Left cardiac atrium (tissue), 4 donors: ENCODE data around the gene PABPN1. TPM values are rescaled to one million over a fixed set of nuclear protein-coding genes. Genes with fewer than 3 reads are reported as not detected.

Source experiments
- ATAC-seq, 2 donors: fragments of 200-7000 bp; cut with Tn5 transposase; one replicate each; pipeline ENCODE4 v1.9.1; 2020; ENCODE audit warnings: mild to moderate bottlenecking in 2 of 2, moderate library complexity in 2 of 2
- DNase-seq: peaks from one replicate; pipeline ENCODE4 v3.0.0-alpha.2; 2020
- intact Hi-C, 2 donors: fragments of 100-400 bp; cut with DNase I; formaldehyde crosslinking; loops; one replicate each; pipeline versions ENCODE4 v1.14.1 to v1.15.1; 2022 to 2023
- total RNA-seq, 2 donors: library from RNA; stranded (reverse); fragmentation: NEBNext Ultra II Directional; extraction: Animal tissue kit (Norgen Biotek cat#: 25700); gene quantifications; one replicate each; pipeline ENCODE4 v1.2.1, GENCODE V29; 2021
- donor health status: DM: no; HTN: yes; CAD: no.
- donor health status: DM: no; HTN: yes; CAD: no; lungs with severe emphysema.
- donor health status: DM: yes; HTN: yes; CAD: no.
- donor health status: Dilated cardiomyopathy.

PABPN1 gene
- total RNA-seq, 2 donors from 2014 or later, result 74.4 to 94.1 TPM

DNA sequence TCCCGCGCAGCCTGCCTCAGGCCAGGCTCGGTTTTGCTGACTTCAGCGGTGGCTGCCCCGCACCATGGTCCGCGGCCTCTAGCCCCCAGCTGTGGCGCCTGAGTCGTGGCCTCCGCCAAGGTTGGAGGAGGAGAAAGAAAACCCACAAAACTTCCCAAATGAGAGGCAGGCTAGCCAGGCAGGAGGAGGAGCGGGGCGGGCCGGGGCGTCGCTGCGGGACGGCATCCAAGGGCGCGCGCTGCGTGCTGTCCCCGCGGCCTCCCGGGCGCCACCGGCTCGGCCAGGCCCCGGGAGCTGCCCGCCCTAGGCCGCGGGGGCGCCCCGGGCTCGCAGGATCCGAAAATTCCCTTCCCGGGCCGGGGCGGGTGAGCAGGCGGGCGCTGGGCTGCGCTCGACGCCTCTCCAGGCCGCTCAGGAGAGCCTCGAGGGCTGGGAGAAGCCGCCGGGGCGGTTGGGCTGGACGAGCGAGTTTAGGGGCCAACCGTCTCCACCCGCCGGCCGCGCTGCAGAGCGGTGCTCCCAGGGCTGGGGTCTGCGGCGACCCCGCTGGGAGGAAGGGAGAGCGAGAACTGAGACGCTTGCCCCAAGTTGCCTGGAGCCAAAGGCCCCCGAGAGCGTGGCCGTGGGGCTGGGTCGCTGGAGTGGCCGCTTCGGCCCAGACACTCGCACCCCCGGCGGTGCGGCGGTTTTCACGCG is 43.9 kb downstream of the PABPN1 start, which contains the start of gene EFS:
TSS of gene EFS (minus strand) at position 137 of the 696 bp plus-strand sequence. CDS start 147 bp downstream, outside the sequence.
- ATAC-seq (peak; percentile 66 to 68), DNase-seq (no peak)

GRCh38 chr14:23365732-23366425 is 44.6 kb downstream of the PABPN1 start:
- DNase-seq (no peak), ATAC-seq (peak; percentile 77 to 83)
- intact Hi-C loops, result no loop called here

More for the DNA sequence above, 43.9 kb downstream of the PABPN1 start, which contains the start of gene EFS:
- intact Hi-C loops, result no loop called here

DNA sequence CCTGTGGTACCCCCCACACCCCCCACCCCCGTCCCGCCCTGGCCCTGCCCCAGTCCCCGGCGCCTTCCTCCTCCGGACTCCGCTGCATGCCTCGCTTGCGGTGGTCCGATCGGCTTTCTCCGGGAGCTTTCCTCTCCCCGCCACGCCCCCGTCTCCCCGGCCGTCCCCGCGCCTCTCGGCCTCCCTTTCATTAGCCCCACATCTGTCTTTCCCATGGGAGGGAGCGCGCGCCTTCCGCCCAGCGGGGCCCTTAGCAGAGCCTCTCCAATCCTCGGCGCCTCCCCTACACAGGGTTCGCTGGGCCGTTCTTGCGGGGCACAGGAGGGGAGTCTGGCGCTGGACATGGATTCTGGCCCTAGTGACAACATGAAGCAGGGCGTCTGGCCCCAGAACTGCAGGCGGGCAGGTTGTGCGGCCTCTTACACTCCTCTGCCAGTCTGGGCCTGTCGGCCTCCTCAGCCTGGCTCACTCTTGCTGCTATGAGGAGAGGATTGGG is 45.2 kb downstream of the PABPN1 start:
- DNase-seq, result peak; percentile 62
- intact Hi-C loops, result no loop called here

DNA sequence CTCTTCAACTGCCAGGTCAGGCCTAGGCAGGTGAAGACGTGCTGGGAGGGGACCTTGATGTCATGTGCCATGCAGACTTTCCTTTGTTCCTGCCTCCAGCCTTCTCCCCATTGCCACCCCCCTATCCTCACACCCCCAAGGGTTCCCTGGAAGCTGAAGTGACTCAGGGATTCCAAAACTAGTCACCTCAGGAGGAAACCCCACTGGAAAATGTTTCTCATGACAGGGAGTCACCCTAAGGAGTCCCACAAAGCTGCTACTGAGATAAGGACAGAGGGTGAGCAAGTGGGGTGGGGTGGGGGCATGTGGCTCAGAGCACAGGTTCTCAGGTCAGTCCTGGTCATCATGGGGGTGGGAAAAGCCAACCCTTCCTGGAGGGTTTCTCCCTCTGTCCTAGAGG is 49.0 kb downstream of the PABPN1 start:
- DNase-seq (no peak), ATAC-seq (no peak)
- intact Hi-C loops, result no loop called here

More for the DNA sequence above, 45.2 kb downstream of the PABPN1 start:
- peak; percentile 64 to 70 for ATAC-seq

DNA sequence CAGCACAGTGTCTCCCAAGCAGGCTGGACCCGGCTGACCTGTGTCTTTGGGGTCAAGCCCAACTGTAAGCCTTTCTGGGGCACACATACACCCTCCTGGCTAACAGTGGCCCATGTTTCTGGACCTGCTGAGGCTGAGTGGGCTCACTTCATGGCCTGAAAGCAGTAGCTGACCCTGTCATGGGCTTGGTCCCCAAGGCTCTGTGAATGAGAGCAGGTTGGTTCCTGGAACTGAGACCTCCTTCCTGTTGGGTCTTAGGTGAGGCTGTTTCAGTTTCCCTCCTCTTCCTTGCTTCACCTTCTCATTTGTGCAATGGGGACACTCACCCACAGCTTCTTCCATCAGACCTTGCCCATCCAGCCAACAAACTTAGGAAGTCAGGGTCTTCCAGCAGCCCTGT is 50.6 kb downstream of the PABPN1 start:
- intact Hi-C loops, result no loop called here
- DNase-seq, result no peak
- ATAC-seq, result no peak

DNA sequence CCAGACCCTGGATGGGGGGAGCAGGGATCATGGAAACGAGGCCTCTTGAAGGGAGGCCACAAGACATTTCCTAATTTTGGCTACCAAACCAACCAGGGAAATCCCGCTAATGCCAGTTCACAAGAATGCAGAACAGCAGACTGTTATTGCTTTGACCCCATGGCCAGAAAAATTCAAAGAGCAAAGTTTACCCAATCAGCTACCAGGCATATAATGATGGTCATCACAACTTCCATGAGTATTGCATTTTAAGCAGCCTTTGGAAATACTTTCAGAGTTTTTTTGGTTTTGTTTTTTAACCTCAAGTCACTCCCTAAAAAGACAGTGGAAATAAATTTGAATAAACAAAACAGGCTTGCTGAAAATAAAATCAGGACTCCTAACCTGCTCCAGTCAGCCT is 51.3 kb downstream of the PABPN1 start, which contains the start of gene IL25:
TSS of gene IL25 (plus strand) at position 301 of the 400 bp plus-strand sequence.
- intact Hi-C loops, result no loop called here

DNA sequence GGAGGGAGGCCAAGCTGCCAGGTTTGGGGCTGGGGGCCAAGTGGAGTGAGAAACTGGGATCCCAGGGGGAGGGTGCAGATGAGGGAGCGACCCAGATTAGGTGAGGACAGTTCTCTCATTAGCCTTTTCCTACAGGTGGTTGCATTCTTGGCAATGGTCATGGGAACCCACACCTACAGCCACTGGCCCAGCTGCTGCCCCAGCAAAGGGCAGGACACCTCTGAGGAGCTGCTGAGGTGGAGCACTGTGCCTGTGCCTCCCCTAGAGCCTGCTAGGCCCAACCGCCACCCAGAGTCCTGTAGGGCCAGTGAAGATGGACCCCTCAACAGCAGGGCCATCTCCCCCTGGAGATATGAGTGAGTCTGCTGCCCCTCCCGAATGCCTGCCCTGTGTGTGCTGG is 51.8 kb downstream of the PABPN1 start:
- no peak for ATAC-seq
- intact Hi-C loops, result no loop called here

More for the DNA sequence above, 51.3 kb downstream of the PABPN1 start, which contains the start of gene IL25:
- no peak for DNase-seq
- ATAC-seq, result no peak

More for the DNA sequence above, 51.8 kb downstream of the PABPN1 start:
- no peak for DNase-seq

Other genes with a start within 250 kb of the PABPN1 start
- 10 to 100 TPM; 71.4 to 77.5 TPM for gene ACIN1, start 226.3 kb upstream of the PABPN1 start, total RNA-seq
- 10 to 100 TPM; 30.8 to 37.9 TPM for gene C14orf119, start 226.0 kb upstream of the PABPN1 start, total RNA-seq
- not detected for gene CIROP, start 216.5 kb upstream of the PABPN1 start, total RNA-seq
- not detected for gene CEBPE, start 202.2 kb upstream of the PABPN1 start, total RNA-seq
- gene SLC7A8, start 137.8 kb upstream of the PABPN1 start, total RNA-seq, result 10 to 100 TPM in 1 of 2 donors, 1 to 10 TPM in 1; 8.7 to 16.2 TPM
- gene RNF212B, start 83.5 kb upstream of the PABPN1 start, total RNA-seq, result not detected
- gene HOMEZ, start 35.3 kb upstream of the PABPN1 start, total RNA-seq, result 1 to 10 TPM; 8.3 to 8.5 TPM
- 1 to 10 TPM; 8.0 to 8.3 TPM for gene PPP1R3E, start 18.6 kb upstream of the PABPN1 start, total RNA-seq
- gene BCL2L2, start 14.6 kb upstream of the PABPN1 start, total RNA-seq, result 10 to 100 TPM; 46.7 to 47.7 TPM
- gene SLC22A17, start 31.4 kb downstream of the PABPN1 start, total RNA-seq, result 10 to 100 TPM; 31.4 to 34.6 TPM
- gene EFS, start 43.7 kb downstream of the PABPN1 start, total RNA-seq, result 10 to 100 TPM in 1 of 2 donors, 1 to 10 TPM in 1; 5.8 to 10.3 TPM
- not detected for gene IL25, start 51.4 kb downstream of the PABPN1 start, total RNA-seq
- gene CMTM5, start 55.6 kb downstream of the PABPN1 start, total RNA-seq, result 1 to 10 TPM in 1 of 2 donors, under 1 TPM in 1; 0.44 to 1.4 TPM
- gene MYH6, start 86.8 kb downstream of the PABPN1 start, total RNA-seq, result over 10,000 TPM; 10,415 to 11,820 TPM
- gene MYH7, start 114.2 kb downstream of the PABPN1 start, total RNA-seq, result 100 to 1,000 TPM; 175 to 201 TPM
- 10 to 100 TPM; 20.1 to 23.6 TPM for gene NGDN, start 148.2 kb downstream of the PABPN1 start, total RNA-seq
- 1 to 10 TPM in 1 of 2 donors, under 1 TPM in 1; 0.89 to 1.3 TPM for gene ZFHX2, start 230.3 kb downstream of the PABPN1 start, total RNA-seq
- gene THTPA, start 234.8 kb downstream of the PABPN1 start, total RNA-seq, result 10 to 100 TPM; 17.3 to 18.9 TPM
- 10 to 100 TPM; 16.5 to 32.3 TPM for gene AP1G2, start 246.3 kb downstream of the PABPN1 start, total RNA-seq